Activated CD4-positive, alpha-beta T cell treated with anti-CD3 and anti-CD28 coated beads for 4 hours (primary cell): ENCODE results near the gene PEX14.

Source experiments
- DNase-seq, 2 donors: peaks; one replicate each; pipeline ENCODE4 v3.0.0-alpha.2; 2020

PEX14 gene

DNA sequence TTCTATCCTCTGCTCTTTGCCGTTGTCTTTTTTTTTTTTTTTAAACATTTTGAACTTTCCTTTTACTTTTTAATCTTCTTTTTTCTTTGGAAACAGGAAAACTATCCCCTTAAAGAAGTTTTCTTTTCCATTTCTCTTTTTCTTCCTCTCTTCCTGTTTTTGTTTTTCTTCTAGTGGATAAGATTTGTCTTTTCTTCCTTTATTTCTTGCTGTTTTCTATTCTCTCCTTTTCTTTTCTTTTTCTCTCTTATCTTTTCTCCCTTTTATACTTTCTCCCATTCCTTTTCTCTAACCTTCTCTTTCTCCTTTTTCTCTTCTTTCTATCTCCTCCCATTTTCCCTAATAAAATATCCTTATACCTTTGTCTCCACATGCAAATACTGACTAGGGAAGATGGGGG lies 46.2 kb downstream of the PEX14 start:
- DNase-seq, result no peak

DNA sequence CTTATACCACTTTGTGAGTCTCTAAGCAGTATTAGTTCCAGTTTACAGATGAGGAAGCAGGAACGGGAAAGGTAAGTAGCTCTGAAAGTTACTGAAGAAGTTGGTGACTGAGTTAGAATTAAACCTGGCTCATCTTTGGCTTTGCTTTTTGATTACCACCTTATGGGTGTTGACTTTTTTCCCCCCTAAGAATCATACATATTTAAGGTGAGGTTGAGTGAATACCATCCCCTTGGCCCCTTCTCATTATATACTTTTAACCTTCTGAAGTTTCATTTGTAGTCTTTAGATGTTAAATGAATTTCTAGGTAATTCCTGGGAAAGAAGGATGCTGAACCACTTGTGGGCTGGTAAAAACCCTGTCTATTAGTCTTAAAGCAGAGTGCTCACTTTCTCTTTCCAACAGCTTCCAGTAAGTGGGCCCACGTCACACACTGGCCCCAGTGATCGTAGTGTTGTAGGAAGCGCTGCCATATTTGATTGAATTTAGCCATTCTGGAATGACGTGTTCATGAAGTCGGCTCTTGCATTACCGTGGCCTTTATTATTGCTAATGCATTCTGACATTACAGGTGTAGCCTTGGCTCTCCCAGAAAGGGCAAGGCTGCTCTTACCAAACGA lies 46.9 kb downstream of the PEX14 start:
- DNase-seq, result no peak

DNA sequence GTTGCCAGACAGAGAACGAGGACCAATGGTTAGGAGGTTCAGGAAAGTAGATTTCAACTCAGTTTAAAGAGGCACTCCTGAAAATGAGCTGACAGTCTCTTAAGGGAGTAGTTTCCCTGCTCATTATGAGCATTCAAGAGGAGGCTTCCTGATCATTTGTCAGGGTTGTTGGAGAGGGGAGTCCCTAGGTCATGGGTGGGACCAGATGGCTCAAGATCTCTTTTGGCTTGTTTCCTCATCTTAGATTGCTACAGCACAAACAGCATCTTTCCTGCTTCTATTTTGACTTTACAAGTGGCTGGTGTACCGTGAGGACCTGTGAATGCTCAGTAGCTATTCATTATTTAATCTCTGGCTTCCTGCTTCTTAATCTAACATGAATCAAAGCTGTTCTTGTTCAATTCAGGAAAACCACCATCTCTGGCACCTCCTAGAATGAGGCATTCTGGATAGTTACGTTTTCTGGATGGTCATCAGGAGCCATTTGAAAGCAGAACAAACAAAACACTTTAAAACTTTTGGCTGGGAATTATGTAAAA lies 47.6 kb downstream of the PEX14 start:
- no peak for DNase-seq

DNA sequence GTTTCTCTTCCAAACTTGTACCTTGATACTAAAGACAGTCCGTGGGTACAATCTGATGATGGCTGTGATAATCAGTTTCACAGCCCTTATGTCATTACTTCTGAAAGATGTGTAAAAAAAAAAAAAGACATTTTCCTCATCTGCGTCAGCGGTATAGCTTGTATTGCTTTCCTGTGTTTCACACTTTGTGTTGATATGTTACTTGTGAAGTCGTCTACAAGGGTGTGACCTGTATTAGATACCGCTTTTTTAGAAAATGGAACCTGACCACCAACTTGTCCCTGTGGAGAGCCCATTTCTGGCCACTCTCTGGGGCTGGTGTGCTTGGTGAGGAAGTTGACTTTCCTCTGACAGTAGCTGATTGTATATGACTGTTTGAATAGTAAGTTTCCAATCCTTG lies 50.5 kb downstream of the PEX14 start:
- DNase-seq, result no peak

DNA sequence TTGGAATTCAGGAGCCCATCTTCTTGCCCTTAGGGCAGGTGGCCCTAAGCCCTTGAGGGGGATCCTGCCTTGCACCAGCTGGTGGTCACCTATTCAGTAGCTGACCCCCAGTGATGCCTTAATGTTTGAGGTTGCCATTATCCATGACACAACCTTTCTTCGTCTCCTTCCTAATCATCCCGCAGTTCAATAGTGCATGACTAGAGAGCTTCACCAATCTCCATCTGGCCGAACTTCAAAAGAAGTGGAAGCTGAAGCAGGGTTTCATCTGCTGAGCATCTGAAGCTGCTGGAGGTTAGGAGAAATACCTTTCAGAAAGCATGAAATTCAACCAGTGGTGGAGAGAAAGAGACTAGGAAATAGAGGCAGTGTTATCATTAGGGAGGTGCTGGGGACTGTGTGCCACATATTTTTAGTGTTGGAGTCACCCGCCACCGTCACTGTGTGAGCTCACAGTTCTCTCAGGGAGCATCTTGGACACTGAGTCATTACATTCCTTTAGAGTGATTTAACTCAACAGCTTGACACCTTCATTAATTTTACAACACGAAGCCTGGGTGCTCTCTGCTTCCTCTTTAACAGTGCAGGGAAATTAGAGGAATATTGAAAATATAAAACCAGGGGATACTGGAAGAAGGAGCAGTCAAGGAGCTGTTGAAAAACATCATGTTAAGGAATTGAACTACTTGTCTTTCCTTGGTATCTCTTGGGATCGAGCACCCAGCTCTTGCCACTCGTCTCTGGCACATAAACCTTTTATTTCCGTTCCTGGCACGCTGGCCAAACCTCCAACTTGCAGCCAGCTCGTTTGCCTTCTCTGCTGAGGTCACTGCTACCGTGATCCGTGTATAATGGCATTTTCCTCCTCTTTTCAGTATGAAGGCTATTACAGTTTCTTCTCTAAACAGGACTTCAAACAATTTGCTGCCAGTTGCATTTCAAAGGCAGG lies 53.6 kb downstream of the PEX14 start:
- DNase-seq, result no peak

DNA sequence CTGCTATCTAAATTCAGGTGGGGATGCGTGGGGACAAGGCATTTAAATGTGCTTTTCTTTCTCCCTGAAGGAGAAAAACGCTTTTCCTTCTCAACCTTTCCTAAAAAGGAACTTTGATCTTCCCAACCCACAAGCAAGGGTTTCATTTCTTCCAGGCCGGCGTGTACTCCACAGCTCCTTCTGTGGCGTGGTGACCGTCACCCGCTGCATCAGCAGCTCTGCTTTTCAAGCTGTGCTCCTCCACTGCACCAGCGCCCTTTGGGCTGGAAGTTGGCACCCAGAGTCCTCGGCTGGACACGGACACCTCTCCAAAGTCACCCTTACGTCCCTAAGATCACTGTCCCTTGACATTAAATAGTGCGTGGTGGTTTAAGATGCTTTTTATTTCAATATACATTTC lies 54.3 kb downstream of the PEX14 start:
- no peak for DNase-seq

DNA sequence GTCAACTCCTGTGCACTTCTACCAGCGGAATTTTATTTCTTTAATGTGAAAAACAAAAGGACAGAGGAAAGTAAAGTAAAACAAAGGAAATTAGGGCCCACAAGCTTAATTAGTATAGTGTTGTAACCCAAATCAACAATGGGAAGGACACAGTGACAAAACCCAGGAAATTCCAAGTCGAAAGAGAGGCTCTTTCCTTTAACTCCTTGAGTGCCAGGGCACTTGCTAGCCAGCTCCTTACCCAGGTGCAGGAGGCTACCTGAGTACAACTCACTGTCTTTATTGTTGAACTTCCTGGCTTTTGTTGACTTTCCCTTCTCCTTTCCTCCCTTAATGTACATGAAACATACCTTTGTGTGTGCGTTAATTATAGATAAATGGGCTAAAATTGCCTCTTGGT lies 55.0 kb downstream of the PEX14 start:
- no peak for DNase-seq

DNA sequence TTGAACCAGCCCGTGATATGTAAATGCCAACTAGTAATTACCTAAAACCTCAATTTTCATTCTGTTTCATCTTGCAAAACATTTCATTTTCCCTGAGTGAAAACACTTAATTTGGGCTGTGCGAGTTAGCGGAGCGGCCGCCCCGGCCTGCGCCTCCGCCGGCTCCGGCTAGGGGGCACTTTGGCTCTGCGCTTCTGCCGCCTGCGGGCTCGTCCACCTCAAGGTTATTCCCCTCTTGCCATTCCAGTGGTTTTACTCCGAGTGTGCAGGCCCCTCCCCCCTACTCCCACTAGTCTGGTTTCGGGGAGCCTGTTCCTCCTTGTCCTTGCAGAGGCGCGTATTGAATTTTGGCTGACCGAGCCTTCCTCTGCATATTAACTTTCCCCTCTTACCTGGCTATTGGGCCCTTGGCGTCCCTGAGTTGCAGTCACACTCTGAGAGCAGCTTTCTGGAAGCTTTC lies 55.6 kb downstream of the PEX14 start:
- DNase-seq, result no peak

DNA sequence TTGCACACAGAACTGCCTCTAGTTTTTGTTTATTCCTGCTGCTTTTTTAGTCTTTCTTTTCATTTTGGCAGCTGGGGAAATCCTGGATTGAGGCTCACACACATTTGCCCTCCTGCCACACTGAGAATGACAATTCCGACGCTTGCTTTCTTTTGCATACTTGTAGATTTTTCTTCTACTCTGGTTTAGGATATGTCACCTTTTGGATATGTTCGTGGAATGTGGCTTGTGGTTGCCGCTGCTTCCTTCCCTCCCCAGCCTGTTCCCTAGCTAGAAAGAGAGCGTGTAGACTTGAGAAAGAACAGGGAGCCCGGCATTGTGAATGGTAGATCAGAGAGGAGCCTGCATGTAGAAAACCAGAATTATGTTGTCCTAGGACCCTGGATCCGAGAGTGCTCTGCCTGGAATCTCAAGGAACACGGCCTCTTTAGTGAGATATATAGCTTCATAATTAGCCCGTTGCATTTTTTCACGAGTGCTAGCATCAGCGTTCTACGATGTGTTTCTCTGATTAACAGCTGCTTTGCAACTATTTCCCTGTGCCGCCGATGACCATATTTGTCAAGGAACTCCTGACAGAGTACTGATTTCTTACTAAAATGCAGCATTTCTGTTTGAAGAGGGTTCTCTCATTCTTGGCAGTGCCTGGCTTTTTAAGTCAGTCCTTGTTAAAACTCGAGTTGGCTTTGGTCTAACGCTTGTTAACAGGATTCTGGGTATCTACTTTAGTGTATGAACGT lies 56.2 kb downstream of the PEX14 start:
- DNase-seq, result no peak

DNA sequence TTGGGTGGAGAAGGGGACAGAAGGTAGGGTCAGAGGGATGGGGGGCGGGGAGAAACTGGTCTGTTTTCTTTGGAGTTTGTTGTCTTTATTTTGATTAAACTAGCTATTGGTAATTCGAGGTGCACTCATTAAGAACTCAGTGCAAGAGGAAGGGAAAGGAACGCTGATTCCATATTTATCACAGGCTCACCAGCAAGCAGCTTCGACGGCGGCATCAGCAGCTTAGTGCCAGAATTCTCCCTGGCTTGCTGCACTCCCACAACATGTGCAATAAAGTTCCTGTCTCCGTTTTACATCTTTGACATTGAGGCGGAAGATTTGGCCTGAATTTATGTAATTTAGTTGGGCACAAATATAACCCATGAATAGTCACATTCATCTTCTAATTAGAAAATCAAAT lies 57.6 kb downstream of the PEX14 start:
- no peak for DNase-seq

DNA sequence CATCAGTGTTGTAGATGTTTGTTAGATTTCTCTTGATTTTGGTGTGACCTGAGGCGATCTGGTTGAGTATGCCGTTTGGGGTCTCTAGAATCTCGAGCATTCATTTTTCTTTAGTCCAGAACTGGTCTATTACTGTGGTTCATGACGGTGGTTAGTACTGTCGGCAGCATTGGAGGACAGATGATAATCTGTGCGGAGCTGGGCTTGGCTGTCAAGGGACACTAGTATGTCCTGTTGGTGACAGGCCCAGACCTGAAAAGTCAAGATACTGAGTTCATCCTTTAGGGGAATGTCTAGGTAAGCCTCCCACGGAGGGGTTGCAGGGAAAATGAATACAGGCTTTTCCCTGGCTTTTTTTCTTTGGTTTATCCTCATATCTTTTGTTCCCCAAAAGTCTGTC lies 59.8 kb downstream of the PEX14 start:
- no peak for DNase-seq

DNA sequence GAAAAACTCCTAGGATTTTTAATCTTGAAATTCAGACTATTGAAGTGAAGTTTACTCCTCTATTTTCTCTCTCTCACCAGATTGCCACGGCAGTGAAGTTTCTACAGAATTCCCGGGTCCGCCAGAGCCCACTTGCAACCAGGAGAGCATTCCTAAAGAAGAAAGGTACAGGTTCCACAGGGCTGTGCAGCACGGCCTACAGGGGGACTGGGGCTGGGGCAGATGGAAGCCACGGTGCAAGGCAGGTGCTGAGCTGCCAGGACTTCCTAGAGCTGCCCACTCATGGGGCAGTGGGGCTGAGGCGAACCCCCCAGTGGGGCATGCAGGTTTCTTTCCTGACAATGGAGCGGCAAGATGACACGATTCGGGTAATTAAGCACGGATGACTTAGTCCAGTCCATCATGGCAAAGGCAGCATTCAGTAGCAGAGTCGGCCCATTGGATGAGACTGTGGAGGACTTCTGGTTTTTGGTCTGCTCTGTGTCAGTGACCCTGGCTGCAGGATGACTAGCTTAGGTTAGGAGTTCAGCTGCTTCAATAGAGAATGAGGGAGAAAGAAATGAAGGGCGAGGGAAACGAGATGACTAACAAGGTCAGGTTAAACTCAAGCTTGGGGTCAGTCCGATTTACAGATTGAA lies 61.5 kb downstream of the PEX14 start:
- no peak for DNase-seq

DNA sequence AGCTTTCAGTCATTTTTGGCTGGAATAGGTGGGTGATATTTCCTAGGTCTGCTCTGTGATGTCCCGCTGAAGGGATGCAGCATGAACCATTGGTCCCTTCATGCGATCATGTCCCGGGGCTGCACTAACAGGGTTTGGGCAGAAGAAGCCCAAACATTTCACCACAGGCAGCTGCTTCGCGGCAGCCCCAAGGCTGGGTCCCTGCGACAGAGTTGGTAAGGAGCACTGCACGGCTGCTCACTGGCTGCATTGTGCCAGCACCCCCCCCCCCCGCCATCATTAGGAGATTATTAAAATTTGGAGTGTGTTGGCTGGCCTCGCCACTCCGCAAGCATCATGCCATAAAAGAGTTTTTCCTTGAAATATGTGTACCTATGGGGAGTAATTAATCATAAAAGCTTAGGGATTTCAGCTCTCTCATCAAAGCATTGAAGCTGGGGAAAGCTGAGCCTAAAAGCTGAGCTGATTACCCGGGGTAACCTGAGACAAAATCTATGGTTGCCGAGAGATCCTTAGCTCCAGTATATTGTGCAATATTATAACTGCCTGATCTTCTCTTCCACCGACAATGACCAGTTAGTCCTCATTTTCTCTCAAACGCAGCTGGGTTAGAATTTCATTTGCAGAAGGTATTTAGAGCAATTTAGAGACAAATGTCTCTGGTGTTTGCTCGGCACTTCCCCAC lies 62.5 kb downstream of the PEX14 start:
- DNase-seq, result no peak

DNA sequence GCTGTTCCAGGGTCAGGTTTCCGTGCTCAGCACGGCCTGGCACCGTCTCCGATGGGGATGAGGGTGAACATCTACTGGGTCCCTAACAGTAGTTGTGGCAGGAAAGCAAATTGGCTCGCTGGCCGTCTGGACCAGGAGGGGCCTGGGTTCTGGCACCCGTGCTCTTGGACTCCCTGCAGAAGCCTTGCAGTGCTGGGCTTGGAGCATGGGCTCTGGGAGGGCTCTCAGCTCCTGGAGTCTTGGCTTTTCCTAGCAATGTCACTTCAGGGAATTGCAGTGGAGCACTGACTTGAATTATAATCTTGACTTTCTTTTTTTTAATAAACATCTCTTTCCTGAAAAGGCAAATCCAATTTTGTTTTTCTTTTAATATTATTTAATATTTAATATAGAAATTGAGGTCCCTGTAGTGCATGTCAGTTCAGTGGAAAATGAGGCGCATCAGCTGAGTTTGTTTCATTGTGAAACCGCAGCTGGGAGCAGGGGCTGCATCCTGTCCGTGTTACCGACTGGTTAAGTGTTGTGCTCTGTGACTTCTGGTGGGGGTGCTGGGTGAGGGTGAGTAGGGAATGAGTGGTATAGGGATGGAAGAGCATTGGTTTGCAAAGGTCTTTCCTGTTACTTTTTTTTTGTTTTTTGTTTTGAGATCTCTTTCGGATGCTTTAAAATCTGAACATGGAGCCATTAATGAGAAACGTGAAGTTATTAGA lies 64.1 kb downstream of the PEX14 start:
- DNase-seq, result no peak

DNA sequence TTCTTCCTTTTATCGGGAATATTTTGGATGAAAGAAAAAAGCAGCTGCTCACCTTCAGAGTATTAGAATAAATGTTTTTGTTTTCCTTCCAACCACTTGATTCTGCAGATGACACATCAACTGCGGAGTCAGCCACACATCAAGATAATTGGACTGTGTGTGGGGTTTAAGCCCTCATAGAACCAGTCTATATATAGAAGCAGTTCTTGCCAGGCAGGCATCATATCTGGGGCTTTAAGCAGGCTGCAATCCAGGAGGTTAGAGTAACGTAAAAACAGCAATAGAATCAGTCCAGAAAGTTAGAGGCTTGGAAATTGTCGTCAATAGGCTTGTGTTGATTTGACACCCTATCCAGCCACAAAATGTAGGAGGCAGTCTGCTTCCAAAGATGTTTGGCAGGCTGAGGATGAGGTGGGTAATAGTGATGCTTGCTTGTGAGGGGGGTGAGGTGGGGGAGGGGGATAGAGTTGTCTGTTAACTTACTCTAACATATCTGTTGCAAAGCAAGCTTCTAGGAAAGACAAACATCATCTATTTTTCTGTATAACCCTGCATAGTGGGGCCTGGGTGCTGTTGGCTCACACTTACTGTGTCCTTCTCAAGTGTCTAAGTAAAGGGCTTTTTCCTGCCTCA lies 64.8 kb downstream of the PEX14 start:
- DNase-seq, result no peak

DNA sequence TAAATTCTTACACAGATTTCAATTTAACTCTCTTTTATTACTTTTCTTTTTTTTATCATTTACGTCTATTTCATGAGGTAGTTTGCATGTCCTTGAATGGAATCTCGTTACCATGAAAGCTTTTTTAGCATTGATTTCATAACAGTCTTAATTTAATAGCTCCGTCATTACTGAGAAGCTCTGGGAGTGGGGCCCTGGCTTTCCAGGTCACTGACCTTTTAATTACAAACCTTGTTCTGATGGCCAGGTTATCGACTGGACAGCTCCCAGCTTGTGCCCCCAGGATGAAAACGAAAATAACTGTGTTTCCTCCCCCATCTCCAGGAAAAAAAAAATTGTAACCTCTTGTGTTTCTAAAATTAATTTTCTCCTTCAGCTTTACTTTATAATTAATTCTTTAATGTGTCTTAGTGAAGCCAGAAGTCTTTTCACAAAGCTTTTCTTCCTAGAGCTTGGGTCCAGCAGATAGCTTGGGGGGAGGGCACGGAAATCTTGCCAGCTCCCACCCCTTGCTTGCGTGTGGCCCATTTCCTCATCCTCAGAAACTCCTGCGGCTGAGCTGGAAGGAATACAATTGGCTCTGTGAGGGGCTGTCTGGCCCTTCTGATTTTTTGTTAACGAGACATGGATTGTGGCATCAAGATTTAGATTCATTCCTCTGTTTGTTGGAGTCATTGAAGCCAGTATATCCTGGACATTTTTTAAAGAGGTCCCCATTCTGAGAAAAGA lies 65.7 kb downstream of the PEX14 start:
- DNase-seq, result no peak

DNA sequence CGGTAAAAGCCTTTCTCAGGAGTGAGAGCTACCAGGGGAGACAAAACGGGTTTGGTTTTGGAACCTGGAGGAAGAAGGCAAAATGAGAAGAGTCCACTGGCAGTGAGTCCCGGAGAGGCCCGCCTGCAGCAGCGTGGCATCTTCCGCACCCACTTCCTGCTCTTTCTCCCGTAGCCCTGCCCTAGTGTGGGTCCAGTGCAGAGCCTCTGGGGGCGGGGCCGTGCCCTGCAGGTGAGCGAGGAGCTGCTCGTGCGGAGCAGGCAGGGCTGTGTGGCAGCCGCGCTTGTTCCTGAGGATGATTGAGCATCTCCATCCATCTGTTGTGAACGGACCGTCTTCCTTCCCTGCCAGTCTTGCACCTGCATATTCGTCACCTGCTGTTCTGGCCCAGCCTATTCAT lies 66.5 kb downstream of the PEX14 start:
- DNase-seq, result no peak

DNA sequence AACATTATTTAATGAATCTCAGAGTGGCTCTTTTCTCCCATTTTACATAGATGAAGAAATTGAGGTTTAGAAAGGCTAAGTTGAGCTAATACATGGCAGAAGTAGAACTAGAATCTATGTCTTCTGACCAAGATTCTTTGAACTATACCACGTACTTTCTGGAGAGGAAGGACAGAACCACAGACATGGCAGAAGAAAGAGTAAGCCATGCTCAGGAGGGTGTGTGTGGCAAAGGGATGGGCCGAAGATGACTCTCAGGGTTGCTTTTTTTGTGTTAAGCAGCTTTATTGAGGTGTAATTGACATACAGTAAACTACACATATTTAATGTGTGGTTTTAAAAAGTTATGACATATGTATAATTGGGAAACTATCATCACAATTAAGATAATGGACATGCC lies 69.5 kb downstream of the PEX14 start:
- DNase-seq, result no peak

DNA sequence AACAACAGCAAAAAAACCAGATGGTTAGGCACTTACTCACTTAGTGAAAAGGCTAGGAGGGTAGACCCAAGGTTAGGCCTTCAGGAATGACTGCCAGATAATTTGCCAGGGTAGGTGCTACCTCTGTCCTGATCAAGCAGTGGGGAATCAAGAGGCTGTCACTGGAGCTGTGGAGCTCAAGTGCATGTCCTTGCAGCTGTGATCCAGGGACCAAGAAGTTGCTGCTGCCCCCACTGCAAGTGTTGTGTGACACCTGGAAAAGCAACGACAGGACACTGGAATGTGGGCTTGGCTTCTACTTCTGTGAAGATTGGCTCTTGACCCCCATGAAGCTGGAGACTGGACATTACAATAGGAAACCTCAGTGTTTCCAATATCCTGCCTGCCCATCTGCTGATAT lies 72.1 kb downstream of the PEX14 start:
- DNase-seq, result no peak

DNA sequence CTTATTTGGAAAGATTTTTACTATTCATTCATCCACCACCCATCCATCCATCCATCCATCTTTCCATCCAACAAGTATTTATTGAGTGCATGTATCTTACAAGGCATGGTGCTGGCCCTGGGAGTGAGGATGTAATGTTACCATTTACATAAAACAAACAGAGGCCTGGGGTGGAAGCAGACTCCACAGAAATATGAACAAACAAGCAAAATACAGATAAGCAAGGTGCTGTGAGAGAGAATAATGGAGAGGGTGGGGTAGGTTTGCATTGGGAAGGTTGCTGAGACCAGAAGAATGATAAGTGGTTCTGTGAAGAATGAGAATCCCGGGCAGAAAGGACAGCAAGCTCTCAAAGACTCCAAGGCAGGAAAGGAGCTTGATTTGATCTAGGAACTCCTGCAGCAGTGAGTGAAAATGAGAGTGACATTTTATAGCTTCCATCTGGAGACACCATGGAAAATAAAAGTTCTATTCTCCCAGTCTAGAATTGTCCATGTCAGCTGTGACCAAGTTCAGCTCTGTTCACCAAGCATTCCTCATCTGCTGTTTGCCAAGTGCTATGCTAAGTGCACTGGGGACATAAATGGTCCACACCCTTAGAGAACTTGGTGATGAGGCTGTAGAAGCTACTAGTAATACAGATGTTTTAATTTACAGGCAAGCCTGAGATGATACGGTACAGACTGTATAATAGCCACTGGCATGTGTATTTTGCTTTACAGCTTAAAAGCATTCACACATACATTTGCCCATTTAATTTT lies 75.3 kb downstream of the PEX14 start:
- DNase-seq, result no peak
